Measurements from ENCODE around the gene MELTF. TPM values are rescaled to one million over a fixed set of nuclear protein-coding genes. Genes with fewer than 3 reads are reported as not detected.

The MELTF gene
- total RNA-seq, 1 experiment from 2014 or later, result 9.2 TPM

DNA sequence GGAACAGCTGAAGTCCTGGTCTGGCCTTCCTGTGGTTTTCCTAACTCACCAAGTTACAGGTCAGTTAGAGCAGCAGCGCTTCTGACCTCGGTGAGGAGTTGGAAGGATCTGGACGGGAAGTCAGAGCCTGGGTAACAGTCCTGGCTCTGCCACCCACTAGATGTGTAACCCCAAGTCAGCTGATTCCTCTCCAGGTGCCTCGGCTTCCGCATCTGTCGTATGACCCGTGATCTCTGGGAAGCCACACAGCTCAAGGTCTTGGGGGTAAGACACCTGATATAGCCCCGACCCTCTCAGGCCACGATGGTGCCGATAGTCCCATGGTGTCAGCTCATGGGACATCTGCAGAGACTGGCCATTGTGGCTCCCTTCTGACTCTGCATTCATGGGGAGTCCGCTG, 52.7 kb downstream of the MELTF start:
- peaks cover 3 to 8% of the 10 kb centered on the region in 2 experiments; a peak in 4 of 5 replicates for H3K9me3 Mint-ChIP-seq
- no peak overlapping the region for H2BK12ac ChIP-seq (ENCODE audit: insufficient read length, low read depth, low read length)
- no peak overlapping the region for H3K4me2 ChIP-seq (ENCODE audit: insufficient read depth, insufficient read length, low read length)
- peaks cover 33% of the 10 kb centered on the region for H3K27me3 Mint-ChIP-seq (ENCODE audit: low read depth)
- no peaks in the 10 kb centered on the region for H3K9me3 ChIP-seq (ENCODE audit: control insufficient read depth, low read depth, low read length)
- no peak overlapping the region for H3K4ac ChIP-seq (ENCODE audit: low read depth, low read length)
- no peak overlapping the region for H3K56ac ChIP-seq (ENCODE audit: insufficient read length, low read depth, low read length)
- H2BK5ac ChIP-seq (ENCODE audit: insufficient read length, low read length), result no peak overlapping the region
- H3K23ac ChIP-seq (ENCODE audit: insufficient read length, low read depth, low read length), result no peak overlapping the region
- no peak overlapping the region for H3K27ac Mint-ChIP-seq
- H3K27me3 ChIP-seq (ENCODE audit: insufficient read depth, low read length), result no peaks in the 10 kb centered on the region
- H3K36me3 Mint-ChIP-seq (ENCODE audit: insufficient read depth in 1 of 3, low read depth in 3 of 3), result peaks cover 0 to 4% (median 4%) of the 10 kb centered on the region in 3 experiments; a peak in 3 of 7 replicates
- no peak overlapping the region for H3K4me3 Mint-ChIP-seq
- TF ChIP-seq, protein P1, sequence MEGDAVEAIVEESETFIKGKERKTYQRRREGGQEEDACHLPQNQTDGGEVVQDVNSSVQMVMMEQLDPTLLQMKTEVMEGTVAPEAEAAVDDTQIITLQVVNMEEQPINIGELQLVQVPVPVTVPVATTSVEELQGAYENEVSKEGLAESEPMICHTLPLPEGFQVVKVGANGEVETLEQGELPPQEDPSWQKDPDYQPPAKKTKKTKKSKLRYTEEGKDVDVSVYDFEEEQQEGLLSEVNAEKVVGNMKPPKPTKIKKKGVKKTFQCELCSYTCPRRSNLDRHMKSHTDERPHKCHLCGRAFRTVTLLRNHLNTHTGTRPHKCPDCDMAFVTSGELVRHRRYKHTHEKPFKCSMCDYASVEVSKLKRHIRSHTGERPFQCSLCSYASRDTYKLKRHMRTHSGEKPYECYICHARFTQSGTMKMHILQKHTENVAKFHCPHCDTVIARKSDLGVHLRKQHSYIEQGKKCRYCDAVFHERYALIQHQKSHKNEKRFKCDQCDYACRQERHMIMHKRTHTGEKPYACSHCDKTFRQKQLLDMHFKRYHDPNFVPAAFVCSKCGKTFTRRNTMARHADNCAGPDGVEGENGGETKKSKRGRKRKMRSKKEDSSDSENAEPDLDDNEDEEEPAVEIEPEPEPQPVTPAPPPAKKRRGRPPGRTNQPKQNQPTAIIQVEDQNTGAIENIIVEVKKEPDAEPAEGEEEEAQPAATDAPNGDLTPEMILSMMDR (conservative IDR thresholded peaks at IDR 0.05), result no peak
- H3K18ac ChIP-seq (ENCODE audit: insufficient read length, low read depth, low read length), result no peak overlapping the region
- no peak overlapping the region for H3K27ac ChIP-seq (ENCODE audit: insufficient read length, low read depth, low read length)
- no peak overlapping the region for H2BK20ac ChIP-seq (ENCODE audit: low read depth, low read length, poor library complexity, severe bottlenecking)
- H3K9ac ChIP-seq (ENCODE audit: extremely low read depth, insufficient read length, low read length), result no peak overlapping the region
- H2AK5ac ChIP-seq (ENCODE audit: insufficient read length, low read length), result no peak overlapping the region
- no peak overlapping the region for H2AFZ ChIP-seq (ENCODE audit: low read length)
- no peaks in the 10 kb centered on the region for H3K79me2 ChIP-seq (ENCODE audit: insufficient read depth, low read length)
- no peak overlapping the region for H2BK120ac ChIP-seq (ENCODE audit: low read depth, low read length, poor library complexity, severe bottlenecking)
- no peaks in the 10 kb centered on the region for H4K20me1 ChIP-seq (ENCODE audit: control insufficient read depth, insufficient read depth, insufficient read length)
- WGBS (ENCODE audit: extremely low coverage, insufficient read length, low lambda C conversion rate), result no CpG with 5 or more reads among the region's 11 CpGs
- no peak for DNase-seq
- H4K5ac ChIP-seq (ENCODE audit: insufficient read length, low read depth, low read length), result no peak overlapping the region
- peaks cover 0 to 4% of the 10 kb centered on the region in 2 experiments; a peak in 2 of 4 replicates for H3K4me1 Mint-ChIP-seq
- no peak overlapping the region for H2BK15ac ChIP-seq (ENCODE audit: low read depth, low read length)
- H3K79me1 ChIP-seq (ENCODE audit: insufficient read depth, low read depth, low read length, poor library complexity, severe bottlenecking), result no peaks in the 10 kb centered on the region
- H4K8ac ChIP-seq (replicated peaks; ENCODE audit: insufficient read length, low read depth, low read length), result no peak overlapping the region
- H4K91ac ChIP-seq (ENCODE audit: insufficient read length, low read depth, low read length), result no peak overlapping the region
- H3K23me2 ChIP-seq (ENCODE audit: insufficient read length, low read depth, low read length, poor library complexity, severe bottlenecking), result no peaks in the 10 kb centered on the region
- no peak overlapping the region for H3K14ac ChIP-seq (ENCODE audit: insufficient read depth, low read length)
- H3K4me1 ChIP-seq (ENCODE audit: insufficient read depth, low read length), result no peaks in the 10 kb centered on the region; the same call in 1 of the 2 replicates
- no peak overlapping the region for H3T11ph ChIP-seq (ENCODE audit: low read length)

Data from H9 (cell line).